OCI-LY3 (cell line): Measurements from ENCODE around the gene BMS1.

Experiments used
- H2AFZ ChIP-seq: fragments of 200-600, 300-600 bp; shearing (Covaris generic); 2 replicates; pipeline ENCODE4 v1.6.0; 2014; ENCODE audit warnings: antibody characterized with exemption, low read depth, low read length
- H3K27ac ChIP-seq: fragments of 200-600, 300-600 bp; sonication (generic); 2 replicates; pipeline ENCODE4 v1.5.1; 2014; ENCODE audit warnings: mild to moderate bottlenecking, low read length, moderate library complexity, mixed read lengths
- H3K27me3 ChIP-seq: fragments of 200-600, 300-600 bp; sonication (generic); 2 replicates; pipeline ENCODE4 v1.6.1; 2014; ENCODE audit warnings: low read depth, low read length, mixed read lengths
- H3K36me3 ChIP-seq: fragments of 200-600, 300-600 bp; sonication (generic); replicated peaks from 2 replicates; pipeline ENCODE3; 2014; ENCODE audit warnings: low read depth, low read length, mixed read lengths
- H3K4me1 ChIP-seq: fragments of 300-600, 200-600 bp; sonication (generic); 2 replicates; pipeline ENCODE4 v1.6.1; 2014; ENCODE audit warnings: low read length, mixed read lengths
- H3K4me2 ChIP-seq: fragments of 200-600, 300-600 bp; sonication (generic); 2 replicates; pipeline ENCODE4 v1.6.1; 2014; ENCODE audit warnings: low read length, mixed read lengths
- H3K4me3 ChIP-seq: fragments of 300-600, 200-600 bp; sonication (generic); 2 replicates; pipeline ENCODE4 v1.5.1; 2014; ENCODE audit warnings: antibody characterized with exemption, mild to moderate bottlenecking, low read length, moderate library complexity
- H3K79me2 ChIP-seq: fragments of 300-600, 200-600 bp; shearing (Covaris generic); 2 replicates; pipeline ENCODE4 v1.6.1; 2014; ENCODE audit warnings: mild to moderate bottlenecking, low read length, mixed read lengths
- H3K9ac ChIP-seq: fragments of 300-600, 200-600 bp; shearing (Covaris generic); 2 replicates; pipeline ENCODE4 v1.6.0; 2014; ENCODE audit warnings: mild to moderate bottlenecking, low read length, moderate library complexity
- H3K9me3 ChIP-seq: fragments of 200-600, 300-600 bp; shearing (Covaris generic); 2 replicates; pipeline ENCODE4 v1.6.1; 2014; ENCODE audit warnings: low read length, mixed read lengths; ENCODE audit not compliant: insufficient read depth
- H4K20me1 ChIP-seq: fragments of 200-600, 300-600 bp; sonication (generic); 2 replicates; pipeline ENCODE4 v1.6.1; 2016; ENCODE audit warnings: low read length, mixed read lengths; ENCODE audit not compliant: insufficient read depth
- CTCF ChIP-seq: fragments of 200-600, 300-600 bp; sonication (generic); IDR thresholded peaks from 2 replicates; pipeline ENCODE4 v1.5.1; 2014; ENCODE audit warnings: antibody characterized with exemption, low read length, low read depth
- EZH2phosphoT487 ChIP-seq: fragments of 200-600 bp; shearing (Covaris generic); IDR thresholded peaks from 2 replicates; pipeline ENCODE4 v1.6.1; 2018; ENCODE audit warnings: antibody characterized with exemption, mixed run types, low read depth

BMS1 gene

DNA sequence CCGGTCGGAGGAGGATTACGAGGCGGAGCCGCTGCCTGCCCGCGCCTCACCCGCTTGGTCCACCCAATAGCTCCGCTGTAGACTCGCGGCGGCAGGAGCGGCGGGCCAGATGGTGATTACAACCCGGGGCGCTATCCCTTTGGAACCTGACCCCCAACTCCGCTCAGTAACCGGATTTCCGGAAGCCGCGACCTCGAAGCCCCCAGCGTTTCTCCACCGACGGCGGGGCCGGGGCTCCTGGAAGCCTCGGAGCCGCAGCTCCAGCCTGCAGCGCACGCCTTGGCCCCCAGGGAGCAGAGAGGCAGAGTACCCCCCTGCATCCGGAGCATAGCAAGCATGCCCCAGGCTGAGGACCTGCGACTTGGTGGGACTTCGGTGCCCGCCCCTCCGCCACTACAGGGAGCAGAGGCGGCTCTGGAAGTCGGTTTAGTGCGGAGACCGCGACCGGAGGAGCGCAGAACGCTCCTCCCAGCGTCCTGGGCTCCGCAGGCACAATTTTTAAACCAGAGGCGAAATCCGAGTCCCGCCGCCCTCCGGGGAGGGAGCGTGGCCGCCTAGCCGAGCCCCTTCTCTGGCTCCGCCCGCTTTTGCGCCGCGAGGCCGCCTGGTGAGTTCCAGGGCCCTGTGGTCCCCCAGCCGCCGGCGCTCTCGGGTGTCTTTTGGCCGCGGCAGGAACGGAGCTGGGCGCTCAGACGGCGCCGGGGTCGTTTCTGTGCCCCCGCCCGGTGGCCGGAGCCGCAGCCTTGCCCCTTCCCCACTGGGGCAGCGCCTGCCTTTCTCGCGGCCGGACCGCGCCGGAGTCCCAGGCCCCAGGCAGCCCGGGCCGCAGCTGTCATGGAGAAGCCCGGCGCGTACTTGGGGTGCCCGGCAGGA is 28.2 kb upstream of the BMS1 start:
- no peaks in the 10 kb centered on the region for H3K9me3 ChIP-seq
- H3K79me2 ChIP-seq: no peaks in the 10 kb centered on the region
- H3K36me3 ChIP-seq: no peaks in the 10 kb centered on the region
- no peaks in the 10 kb centered on the region for H3K27me3 ChIP-seq
- no peak overlapping the region for H3K9ac ChIP-seq
- TF ChIP-seq EZH2phosphoT487 (no peak), CTCF (no peak)
- H3K4me2 ChIP-seq: no peak overlapping the region
- no peak overlapping the region for H3K4me3 ChIP-seq
- H4K20me1 ChIP-seq: no peaks in the 10 kb centered on the region
- no peaks in the 10 kb centered on the region for H3K4me1 ChIP-seq
- H3K27ac ChIP-seq: no peak overlapping the region
- H2AFZ ChIP-seq: no peak overlapping the region

DNA sequence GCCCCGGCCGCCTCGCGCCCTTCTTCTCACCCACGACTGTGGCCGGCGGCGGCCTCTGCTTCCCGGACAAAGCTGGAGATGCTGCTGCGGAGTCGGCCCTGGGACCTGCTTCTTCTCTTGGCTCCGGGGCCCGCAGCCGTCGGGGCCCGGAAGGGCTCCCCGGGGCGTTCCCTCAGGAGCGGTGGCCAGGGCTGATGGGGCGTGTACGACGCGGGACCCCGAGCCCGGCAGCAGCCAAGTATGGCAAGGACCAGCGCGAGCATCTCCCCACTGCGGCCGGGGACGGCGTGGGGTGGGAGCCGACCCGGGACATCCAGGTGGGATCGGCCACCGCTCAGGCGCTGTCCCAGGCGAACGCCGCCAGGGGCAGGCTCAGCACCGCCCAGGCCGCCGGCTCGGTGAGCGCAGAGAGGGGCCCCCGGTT is 27.6 kb upstream of the BMS1 start:
- no peaks in the 10 kb centered on the region for H3K79me2 ChIP-seq
- H3K4me3 ChIP-seq: no peak overlapping the region
- no peaks in the 10 kb centered on the region for H3K4me1 ChIP-seq
- no peak overlapping the region for H3K9ac ChIP-seq
- H2AFZ ChIP-seq: no peak overlapping the region
- no peak overlapping the region for H3K4me2 ChIP-seq
- TF ChIP-seq CTCF: no peak
- TF ChIP-seq EZH2phosphoT487: no peak
- no peaks in the 10 kb centered on the region for H3K9me3 ChIP-seq
- H4K20me1 ChIP-seq: no peaks in the 10 kb centered on the region
- no peak overlapping the region for H3K27ac ChIP-seq
- H3K27me3 ChIP-seq: no peaks in the 10 kb centered on the region
- no peaks in the 10 kb centered on the region for H3K36me3 ChIP-seq

- Histone ChIP-seq H3K4me2 (no peak overlapping the region), H3K9me3 (no peaks in the 10 kb centered on the region), H3K27me3 (no peaks in the 10 kb centered on the region), H3K36me3 (no peaks in the 10 kb centered on the region), H2AFZ (no peak overlapping the region), H3K4me1 (no peaks in the 10 kb centered on the region), H3K79me2 (no peaks in the 10 kb centered on the region), H3K27ac (no peak overlapping the region), H3K4me3 (no peak overlapping the region), H4K20me1 (no peaks in the 10 kb centered on the region), H3K9ac (no peak overlapping the region)
- no peak for TF ChIP-seq CTCF
- TF ChIP-seq EZH2phosphoT487: no peak
These were observed 27.0 kb upstream of the BMS1 start for GRCh38 chr10:42755556-42756093.

GRCh38 chr10:42767906-42768305 is 14.7 kb upstream of the BMS1 start:
- H3K9ac ChIP-seq: no peak overlapping the region
- no peaks in the 10 kb centered on the region for H3K4me1 ChIP-seq
- H3K36me3 ChIP-seq: no peaks in the 10 kb centered on the region
- H3K27me3 ChIP-seq: no peaks in the 10 kb centered on the region
- H2AFZ ChIP-seq: no peak overlapping the region
- no peaks in the 10 kb centered on the region for H3K79me2 ChIP-seq
- no peak overlapping the region for H3K4me2 ChIP-seq
- TF ChIP-seq EZH2phosphoT487: no peak
- no peak for TF ChIP-seq CTCF
- H3K9me3 ChIP-seq: no peaks in the 10 kb centered on the region
- H3K4me3 ChIP-seq: no peak overlapping the region
- no peaks in the 10 kb centered on the region for H4K20me1 ChIP-seq
- H3K27ac ChIP-seq: no peak overlapping the region
